DOHH2 (cell line): ENCODE results near the gene TOMT.

ENCODE experiments used
- CTCF ChIP-seq: fragments of 200-600 bp; sonication (generic); IDR thresholded peaks from one replicate; pipeline ENCODE4 v1.5.1; 2014; ENCODE audit warnings: antibody characterized with exemption, mild to moderate bottlenecking, low read depth, low read length; ENCODE audit not compliant: poor library complexity, severe bottlenecking
- EZH2phosphoT487 ChIP-seq: fragments of 200-600 bp; sonication (generic); IDR thresholded peaks from 2 replicates; pipeline ENCODE4 v1.6.1; 2017; ENCODE audit warnings: borderline replicate concordance, mild to moderate bottlenecking, antibody characterized with exemption, low read length, moderate library complexity, mixed read lengths

- TF ChIP-seq CTCF (no peak), EZH2phosphoT487 (no peak)
These were observed 50.0 kb downstream of the TOMT start for GRCh38 chr11:72155751-72156150.
